Glutamatergic neuron (in vitro differentiated cells): Measurements from ENCODE around the gene PSMB11. TPM values are rescaled to one million over a fixed set of nuclear protein-coding genes. Genes with fewer than 3 reads are reported as not detected.
A peak's percentile ranks its signal among the peaks of the same experiment; 100 is the strongest.

Source experiments
- DNase-seq: peaks from one replicate; pipeline ENCODE4 v3.0.0; 2022
- H3K27ac Mint-ChIP-seq: one replicate; pipeline ENCODE4 v1.8.0; 2020; ENCODE audit warnings: mild to moderate bottlenecking, mixed read lengths, inconsistent platforms; ENCODE audit not compliant: unreplicated experiment
- H3K27me3 Mint-ChIP-seq: one replicate; pipeline ENCODE4 v1.8.0; 2020; ENCODE audit warnings: mild to moderate bottlenecking, moderate library complexity, mixed read lengths, inconsistent platforms; ENCODE audit not compliant: unreplicated experiment
- H3K36me3 Mint-ChIP-seq: one replicate; pipeline ENCODE4 v1.8.0; 2020; ENCODE audit warnings: mild to moderate bottlenecking, mixed read lengths, inconsistent platforms; ENCODE audit not compliant: unreplicated experiment
- H3K4me1 Mint-ChIP-seq: one replicate; pipeline ENCODE4 v1.8.0; 2020; ENCODE audit warnings: mild to moderate bottlenecking, low read depth, mixed read lengths, inconsistent platforms; ENCODE audit not compliant: unreplicated experiment
- H3K4me3 Mint-ChIP-seq: one replicate; pipeline ENCODE4 v1.8.0; 2020; ENCODE audit warnings: mild to moderate bottlenecking, mixed read lengths, inconsistent platforms; ENCODE audit not compliant: unreplicated experiment
- H3K9me3 Mint-ChIP-seq: one replicate; pipeline ENCODE4 v1.8.0; 2020; ENCODE audit warnings: mild to moderate bottlenecking, moderate library complexity, mixed read lengths, inconsistent platforms; ENCODE audit not compliant: unreplicated experiment
- total RNA-seq: library from RNA; stranded (reverse); fragmentation: NEBNext Ultra II Directional; extraction: Animal tissue kit (Norgen Biotek cat#: 25700); gene quantifications from one replicate; pipeline ENCODE4 v1.2.1, GENCODE V29; 2021; ENCODE audit not compliant: unreplicated experiment
- TF ChIP-seq, protein P1 (sequence below): fragments of 200-600 bp; sonication (generic); IDR thresholded peaks from one replicate; pipeline ENCODE4 v1.5.0; 2021; ENCODE audit not compliant: partially characterized antibody, unreplicated experiment

PSMB11 gene
- total RNA-seq, 1 donor from 2014 or later = not detected

DNA sequence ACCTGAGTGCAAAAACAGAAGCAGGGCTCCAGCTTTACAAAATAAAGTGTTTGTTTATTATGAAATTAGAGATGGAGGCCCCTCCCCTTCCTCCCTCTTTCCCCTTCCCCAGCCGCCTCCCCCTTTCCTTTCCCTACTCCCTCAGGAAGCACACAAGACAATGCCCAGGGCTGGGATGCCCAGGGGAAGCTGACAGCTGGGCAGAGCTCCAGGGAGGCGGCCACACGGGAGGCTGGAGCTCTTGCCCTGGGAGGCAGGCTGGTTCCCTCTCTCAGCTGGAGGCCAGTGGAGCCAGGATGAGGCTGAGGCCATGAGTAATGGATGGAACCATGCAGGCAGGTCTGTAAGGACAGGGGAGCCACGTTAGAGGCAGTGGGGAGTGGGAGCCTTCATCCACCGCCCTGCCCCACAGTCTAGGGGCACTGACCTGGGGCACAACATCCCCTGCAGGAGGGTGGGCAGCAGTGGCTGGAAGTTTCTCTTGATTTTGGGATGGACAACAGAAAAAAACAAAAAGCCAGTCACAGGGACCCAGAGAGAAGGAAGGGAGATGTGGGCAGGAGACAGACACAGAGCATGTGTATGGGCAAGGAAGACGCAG, 5.1 kb downstream of the PSMB11 start:
- Mint-ChIP-seq H3K9me3 (peaks cover 8% of the 10 kb centered on the region), H3K36me3 (peaks cover 6% of the 10 kb centered on the region), H3K4me3 (peak overlapping the region; percentile 22), H3K27ac (peak overlapping the region; percentile 15), H3K4me1 (peaks cover 15% of the 10 kb centered on the region), H3K27me3 (peaks cover 13% of the 10 kb centered on the region)
- TF ChIP-seq, protein P1, sequence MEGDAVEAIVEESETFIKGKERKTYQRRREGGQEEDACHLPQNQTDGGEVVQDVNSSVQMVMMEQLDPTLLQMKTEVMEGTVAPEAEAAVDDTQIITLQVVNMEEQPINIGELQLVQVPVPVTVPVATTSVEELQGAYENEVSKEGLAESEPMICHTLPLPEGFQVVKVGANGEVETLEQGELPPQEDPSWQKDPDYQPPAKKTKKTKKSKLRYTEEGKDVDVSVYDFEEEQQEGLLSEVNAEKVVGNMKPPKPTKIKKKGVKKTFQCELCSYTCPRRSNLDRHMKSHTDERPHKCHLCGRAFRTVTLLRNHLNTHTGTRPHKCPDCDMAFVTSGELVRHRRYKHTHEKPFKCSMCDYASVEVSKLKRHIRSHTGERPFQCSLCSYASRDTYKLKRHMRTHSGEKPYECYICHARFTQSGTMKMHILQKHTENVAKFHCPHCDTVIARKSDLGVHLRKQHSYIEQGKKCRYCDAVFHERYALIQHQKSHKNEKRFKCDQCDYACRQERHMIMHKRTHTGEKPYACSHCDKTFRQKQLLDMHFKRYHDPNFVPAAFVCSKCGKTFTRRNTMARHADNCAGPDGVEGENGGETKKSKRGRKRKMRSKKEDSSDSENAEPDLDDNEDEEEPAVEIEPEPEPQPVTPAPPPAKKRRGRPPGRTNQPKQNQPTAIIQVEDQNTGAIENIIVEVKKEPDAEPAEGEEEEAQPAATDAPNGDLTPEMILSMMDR = no peak
- no peak for DNase-seq

DNA sequence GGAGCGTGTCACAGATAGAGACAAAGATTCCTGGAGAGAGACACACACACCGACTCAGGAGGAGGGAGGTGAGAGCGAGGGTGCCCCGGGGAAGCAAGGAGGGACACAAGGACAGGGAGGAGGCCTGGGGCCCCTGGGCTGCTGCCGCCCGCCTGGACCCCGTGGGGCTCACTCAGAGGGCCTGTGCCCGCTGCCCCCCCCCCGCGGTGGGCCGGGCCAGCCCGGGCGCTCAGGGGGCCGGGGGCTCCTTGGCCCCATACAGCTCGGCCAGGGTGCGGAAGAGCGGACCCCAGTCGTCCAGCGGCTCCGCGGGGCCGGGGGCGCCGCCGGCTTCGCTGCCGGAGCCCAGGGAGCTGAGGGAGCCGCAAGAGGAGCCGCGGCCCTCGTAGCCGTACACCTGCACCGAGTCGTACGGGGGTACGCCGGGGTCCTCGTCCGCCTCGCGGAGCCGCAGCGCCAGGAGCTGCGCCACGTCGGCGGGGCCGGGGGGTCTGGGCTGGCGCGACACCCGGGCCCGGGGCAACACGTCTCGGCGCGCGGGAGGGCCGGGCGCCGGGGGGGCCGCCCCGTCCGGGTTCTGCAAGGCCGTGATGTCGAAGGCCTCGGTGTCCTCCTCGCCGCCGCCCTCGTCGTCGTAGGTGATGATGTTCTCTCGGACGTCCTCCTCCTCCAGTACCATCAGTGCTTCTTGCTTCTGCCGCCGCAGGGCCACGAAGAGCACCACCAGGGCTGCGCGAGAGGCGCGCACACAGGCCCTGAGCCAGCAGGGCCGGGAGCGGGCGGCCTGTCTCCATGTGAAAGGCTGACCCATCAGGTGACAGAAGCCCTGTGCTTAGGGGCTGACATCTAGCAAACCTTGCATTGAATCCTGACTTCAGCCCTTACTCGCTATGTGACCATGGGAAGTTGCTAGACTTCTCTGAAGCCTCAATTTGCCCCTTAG, 6.0 kb downstream of the PSMB11 start:
- TF ChIP-seq, protein P1 = no peak
- no peak for DNase-seq
- H3K4me3 Mint-ChIP-seq = peak overlapping the region; percentile 22
- H3K4me1 Mint-ChIP-seq = peaks cover 22% of the 10 kb centered on the region
- peaks cover 6% of the 10 kb centered on the region for H3K36me3 Mint-ChIP-seq
- H3K27me3 Mint-ChIP-seq = peaks cover 13% of the 10 kb centered on the region
- H3K27ac Mint-ChIP-seq = peak overlapping the region; percentile 15
- peaks cover 13% of the 10 kb centered on the region for H3K9me3 Mint-ChIP-seq

DNA sequence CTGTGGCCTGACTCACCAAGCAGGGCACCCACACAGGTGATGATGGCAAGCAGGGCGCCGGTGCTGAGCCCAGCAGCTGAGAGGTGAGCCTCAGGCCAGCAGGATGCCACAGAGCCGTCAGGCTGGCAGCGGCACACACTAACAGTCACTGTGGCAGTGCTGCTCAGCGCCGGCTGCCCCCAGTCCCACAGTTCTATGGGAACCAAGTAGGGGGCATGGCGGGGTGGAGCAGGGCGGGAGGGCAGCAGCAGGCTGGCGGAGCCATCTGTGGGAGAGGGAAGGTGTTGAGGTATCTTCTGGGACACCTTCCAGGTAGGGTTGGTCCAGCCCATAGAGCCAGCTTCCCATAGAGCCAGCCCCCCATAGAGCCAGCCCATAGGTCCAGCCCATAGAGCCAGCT, 7.0 kb downstream of the PSMB11 start:
- Mint-ChIP-seq H3K9me3 (peaks cover 12% of the 10 kb centered on the region), H3K27ac (no peak overlapping the region), H3K4me1 (peaks cover 29% of the 10 kb centered on the region), H3K4me3 (no peak overlapping the region), H3K27me3 (peaks cover 9% of the 10 kb centered on the region), H3K36me3 (peaks cover 6% of the 10 kb centered on the region)
- TF ChIP-seq, protein P1 = no peak
- no peak for DNase-seq

DNA sequence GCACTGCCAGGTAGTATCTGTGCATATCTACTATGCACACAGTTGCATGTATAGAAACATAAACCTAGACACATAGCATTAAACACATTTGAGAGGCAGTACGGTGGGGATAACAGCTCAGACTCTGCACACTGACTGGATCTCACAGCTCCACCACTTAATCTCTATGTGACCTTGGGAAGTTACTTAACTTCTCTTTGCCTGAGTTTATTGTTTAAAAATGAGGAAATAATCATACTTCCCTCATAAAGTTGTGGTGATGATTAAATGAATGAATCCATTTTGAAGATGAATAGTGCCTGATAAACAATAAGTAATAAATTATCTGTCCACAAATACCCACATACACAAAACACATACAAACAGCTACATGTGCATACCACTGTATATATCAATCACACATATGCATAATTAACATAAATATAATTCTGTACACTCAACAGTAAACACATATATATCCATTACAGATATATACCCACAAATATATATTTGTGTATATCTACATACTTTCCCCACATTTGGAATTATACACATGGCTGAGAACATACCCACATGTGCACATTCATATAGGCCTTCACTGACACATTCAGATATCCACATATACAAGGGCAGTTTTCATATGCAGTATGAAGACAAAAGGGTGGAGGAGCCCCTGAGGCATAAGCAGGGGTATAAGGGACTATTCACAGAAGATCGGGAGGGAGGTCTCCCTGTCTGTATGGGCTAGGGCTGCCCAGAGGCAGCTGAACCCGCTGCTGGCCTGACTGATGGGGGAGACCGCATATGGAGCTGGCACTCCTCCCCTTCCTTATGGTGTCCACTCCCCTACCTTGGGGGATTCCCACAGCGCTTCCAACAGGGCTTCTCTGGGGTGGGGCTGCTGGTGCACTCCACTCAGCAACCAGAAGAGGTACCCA, 9.4 kb downstream of the PSMB11 start:
- peaks cover 45% of the 10 kb centered on the region for H3K4me1 Mint-ChIP-seq

More for the DNA sequence above, 9.4 kb downstream of the PSMB11 start:
- TF ChIP-seq, protein P1 = no peak
- DNase-seq = no peak
- Mint-ChIP-seq H3K9me3 (peaks cover 14% of the 10 kb centered on the region), H3K27me3 (peaks cover 10% of the 10 kb centered on the region), H3K36me3 (peaks cover 6% of the 10 kb centered on the region), H3K27ac (peak overlapping the region; percentile 41), H3K4me3 (peak overlapping the region; percentile 39)
